K562 (cell line): ENCODE measurements around the gene WDR35. TPM values are rescaled to one million over a fixed set of nuclear protein-coding genes. Genes with fewer than 3 reads are reported as not detected.

ENCODE experiments used
- ARID1B ChIP-seq: fragments of 450-650 bp; IDR thresholded peaks from 2 replicates; pipeline ENCODE4 v1.6.1; 2016; ENCODE audit warnings: antibody characterized with exemption, mild to moderate bottlenecking, inconsistent platforms
- BHLHE40 ChIP-seq: IDR thresholded peaks from 2 replicates; pipeline ENCODE4 v1.6.1; 2011; ENCODE audit warnings: low read length, improper control_type of control experiment
- BMI1 ChIP-seq: fragments of 150-350 bp; IDR thresholded peaks from 2 replicates; pipeline ENCODE4 v1.6.1; 2014; ENCODE audit warnings: low read length
- BRF1 ChIP-seq: IDR thresholded peaks from 3 replicates; pipeline ENCODE4 v1.6.1; 2011; ENCODE audit warnings: borderline replicate concordance, mild to moderate bottlenecking; ENCODE audit not compliant: insufficient read length; ENCODE audit errors: extremely low read depth
- CCNT2 ChIP-seq: IDR thresholded peaks from 2 replicates; pipeline ENCODE4 v1.6.1; 2011; ENCODE audit warnings: borderline replicate concordance, low read depth, mild to moderate bottlenecking, moderate library complexity, mixed read lengths, low read length; ENCODE audit not compliant: insufficient read length; ENCODE audit errors: extremely low read depth
- CHCHD3 ChIP-seq: fragments of 250-450 bp; sonication (Bioruptor Pico); IDR thresholded peaks from 2 replicates; pipeline ENCODE4 v2.1.2; 2022; ENCODE audit warnings: mild to moderate bottlenecking
- COPS2 ChIP-seq: fragments of 450-650 bp; conservative IDR thresholded peaks from 2 replicates; pipeline ENCODE4 v1.6.1; 2016; ENCODE audit warnings: mild to moderate bottlenecking, moderate library complexity
- HDGF ChIP-seq: fragments of 450-650 bp; IDR thresholded peaks from 2 replicates; pipeline ENCODE4 v1.6.1; 2016
- KDM5B ChIP-seq: fragments of 200-600 bp; sonication (generic); IDR thresholded peaks from 2 replicates; pipeline ENCODE4 v1.6.1; 2012; ENCODE audit warnings: low read depth, mild to moderate bottlenecking, moderate library complexity, low read length, control low read depth, inconsistent platforms; ENCODE audit not compliant: insufficient replicate concordance
- MAX ChIP-seq: sonication (generic); formaldehyde crosslinking; IDR thresholded peaks from 2 replicates; pipeline ENCODE4 v1.9.0; 2022; ENCODE audit warnings: mild to moderate bottlenecking, missing genetic modification reagents
- PBX2 ChIP-seq, 2 experiments: IDR thresholded peaks in 1 of 2; conservative IDR thresholded peaks in 1 of 2; 2 replicates each; pipeline ENCODE4 v1.6.1; 2016; ENCODE audit warnings: low read depth in 2 of 2, mild to moderate bottlenecking in 1 of 2, missing compliant biosample characterization in 1 of 2, missing genetic modification characterization in 1 of 2, moderate library complexity in 1 of 2
- PHF20 ChIP-seq: fragments of 450-650 bp; IDR thresholded peaks from 2 replicates; pipeline ENCODE4 v1.6.1; 2018; ENCODE audit not compliant: partially characterized antibody
- POLR3G ChIP-seq: IDR thresholded peaks from 2 replicates; pipeline ENCODE4 v1.6.1; 2011; ENCODE audit not compliant: insufficient read length, insufficient replicate concordance; ENCODE audit errors: extremely low read depth
- SLC30A9 ChIP-seq: fragments of 250-450 bp; sonication (Bioruptor Pico); IDR thresholded peaks from 2 replicates; pipeline ENCODE4 v1.8.0; 2022; ENCODE audit warnings: mild to moderate bottlenecking, moderate library complexity
- SMARCE1 ChIP-seq: fragments of 450-650 bp; IDR thresholded peaks from 2 replicates; pipeline ENCODE4 v1.7.1; 2016; ENCODE audit warnings: mild to moderate bottlenecking
- TAF15 ChIP-seq: fragments of 200-400 bp; formaldehyde crosslinking; IDR thresholded peaks from 2 replicates; pipeline ENCODE4 v1.6.1; 2017; ENCODE audit warnings: mild to moderate bottlenecking, low read depth, low read length, moderate library complexity
- TOE1 ChIP-seq, 2 experiments: fragments of 450-650 bp in 1 of 2; sonication (generic) in 1 of 2; formaldehyde crosslinking in 1 of 2; IDR thresholded peaks; 2 replicates each; pipeline versions ENCODE4 v1.7.1 to v1.8.0; 2016 to 2022; ENCODE audit warnings: borderline replicate concordance in 2 of 2, mild to moderate bottlenecking in 2 of 2, antibody characterized with exemption in 1 of 2, inconsistent platforms in 1 of 2, low read depth in 1 of 2, missing genetic modification reagents in 1 of 2, moderate library complexity in 1 of 2
- U2AF1 ChIP-seq: fragments of 200-400 bp; formaldehyde crosslinking; optimal IDR thresholded peaks from 2 replicates; pipeline ENCODE3; 2017; ENCODE audit warnings: mild to moderate bottlenecking, low read depth, low read length, moderate library complexity
- VEZF1 ChIP-seq: fragments of 200-800 bp; sonication (Bioruptor generic); IDR thresholded peaks from 2 replicates; pipeline ENCODE4 v1.6.1; 2017; ENCODE audit warnings: missing genetic modification characterization, missing compliant biosample characterization
- XRCC3 ChIP-seq: fragments of 450-650 bp; IDR thresholded peaks from 2 replicates; pipeline ENCODE4 v1.6.1; 2017; ENCODE audit warnings: mild to moderate bottlenecking, moderate library complexity
- YBX1 ChIP-seq: fragments of 450-650 bp; IDR thresholded peaks from 2 replicates; pipeline ENCODE4 v1.7.1; 2016; ENCODE audit warnings: mild to moderate bottlenecking
- ZBED1 ChIP-seq: IDR thresholded peaks from 2 replicates; pipeline ENCODE4 v1.6.1; 2014
- ZNF134 ChIP-seq: fragments of 250-450 bp; sonication (Bioruptor Pico); conservative IDR thresholded peaks from 2 replicates; pipeline ENCODE4 v1.4.0; 2020
- ZNF324 ChIP-seq: fragments of 250-450 bp; sonication (Bioruptor Pico); IDR thresholded peaks from 2 replicates; pipeline ENCODE4 v1.4.0; 2020; ENCODE audit warnings: mild to moderate bottlenecking
- ZNF696 ChIP-seq: fragments of 250-450 bp; sonication (Bioruptor Pico); conservative IDR thresholded peaks from 2 replicates; pipeline ENCODE4 v1.4.0; 2020; ENCODE audit warnings: mild to moderate bottlenecking, moderate library complexity
- ZNF785 ChIP-seq: fragments of 250-450 bp; sonication (Bioruptor Pico); IDR thresholded peaks from 2 replicates; pipeline ENCODE4 v1.4.0; 2020; ENCODE audit warnings: mild to moderate bottlenecking
- polyA plus RNA-seq, 8 experiments: library from polyadenylated mRNA; depleted of rRNA in 4 of 8; stranded (reverse) in 5 of 8; unstranded in 3 of 8; fragments of >200 nt; fragmentation: Nextera tagmentation in 2 of 8; fragmentation: Illumina TruSeq in 1 of 8; extraction: Ambion mirVana in 2 of 8; extraction: Trizol in 1 of 8; gene quantifications; 2 replicates each; pipeline versions ENCODE4 v1.2.1 to v1.2.3, GENCODE V29; 2011 to 2014; ENCODE audit warnings: inconsistent platforms in 1 of 8, missing spikeins in 1 of 8
- total RNA-seq, 7 experiments: library from RNA; depleted of rRNA in 6 of 7; stranded (reverse); fragments of >200 nt in 6 of 7; fragmentation: Illumina TruSeq in 2 of 7; extraction: Trizol in 2 of 7; gene quantifications; 2 replicates each; pipeline versions ENCODE4 v1.2.1 to v1.2.3, GENCODE V29; 2011 to 2021; ENCODE audit warnings: low replicate concordance in 1 of 7

Gene WDR35
- total and polyA plus RNA-seq, 9 of the 15 experiments (the other 6 are each of a cell fraction or from before 2014, with no cell fraction given), result 3.3 to 13.1 (median 8.0) TPM

DNA sequence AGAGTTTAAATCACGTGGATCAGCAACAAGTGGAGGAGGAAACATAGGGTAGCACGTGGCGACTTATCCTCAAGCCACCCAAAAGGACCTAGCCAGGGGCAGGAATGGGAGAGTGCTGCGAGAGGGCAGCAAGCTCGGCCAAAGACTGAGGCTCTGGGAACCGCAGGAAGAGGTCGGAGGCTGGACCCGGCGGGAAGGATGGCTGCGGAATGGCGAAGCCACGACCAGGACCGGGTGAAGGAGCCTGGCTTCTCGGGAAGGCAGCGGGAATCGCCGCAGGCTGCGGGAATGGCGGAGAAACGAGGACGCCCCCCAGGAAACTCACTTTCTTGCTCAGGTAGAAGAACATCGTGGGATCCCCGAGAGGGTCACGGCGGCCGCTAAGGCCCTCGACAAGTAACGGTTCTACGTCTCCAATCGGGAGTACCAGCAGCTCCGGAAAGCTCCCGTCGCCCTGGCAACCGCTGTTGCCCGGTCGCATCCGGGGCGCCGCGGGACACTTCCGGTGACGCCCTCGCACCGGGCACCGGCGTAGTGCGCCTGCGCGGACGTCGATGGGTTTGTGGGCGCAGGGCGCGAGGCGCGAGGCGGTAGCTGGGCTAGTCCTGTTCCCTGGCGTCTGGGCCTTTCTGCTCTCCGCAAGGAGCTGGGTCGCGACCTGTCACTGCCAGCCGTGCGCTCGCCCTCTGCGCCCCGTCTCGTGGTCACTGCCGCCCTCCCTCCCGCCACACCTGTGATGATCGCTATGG lies at the start of gene WDR35 (continued):
- TF ChIP-seq PBX2 (CRISPR knock-in tag; IDR thresholded peaks at IDR 0.05; ENCODE audit: low read depth) (no peak), PBX2 (tag; conservative IDR thresholded peaks at IDR 0.05; ENCODE audit: low read depth) (no peak), POLR3G (no peak), ARID1B (no peak), PHF20 (no peak), HDGF (no peak), TAF15 (no peak), CHCHD3 (CRISPR knock-in tag) (no peak), ZNF696 (no peak), BHLHE40 (no peak), ZBED1 (no peak), YBX1 (no peak), KDM5B (no peak), SMARCE1 (no peak), ZNF785 (CRISPR knock-in tag) (no peak), ZNF134 (CRISPR knock-in tag) (no peak), COPS2 (no peak), SLC30A9 (no peak), VEZF1 (CRISPR knock-in tag) (no peak; the same call in 1 of the 2 replicates), U2AF1 (no peak), ZNF324 (CRISPR knock-in tag) (no peak), BRF1 (no peak), CCNT2 (peak; percentile 35), XRCC3 (no peak), TOE1 (IDR thresholded peaks at IDR 0.05; ENCODE audit: borderline replicate concordance) (no peak), TOE1 (CRISPR knock-in tag; IDR thresholded peaks at IDR 0.05; ENCODE audit: borderline replicate concordance, low read depth) (no peak), MAX (CRISPR knock-in tag) (peak; percentile 45; the same call in 1 of the 2 replicates), BMI1 (peak; percentile 78; the same call in 1 of the 2 replicates)
